Mesothelial cell of epicardium (in vitro differentiated cells): Measurements from ENCODE around the gene OOSP4A. TPM values are rescaled to one million over a fixed set of nuclear protein-coding genes. Genes with fewer than 3 reads are reported as not detected.

Experiments used
- DNase-seq, 2 experiments: peaks; one replicate each; pipeline ENCODE4 v3.0.0; 2021; ENCODE audit warnings: low spot score in 2 of 2; ENCODE audit not compliant: unreplicated experiment in 2 of 2
- H3K27ac Mint-ChIP-seq: 2 replicates; pipeline ENCODE4 v1.8.0; 2021; ENCODE audit warnings: mixed read lengths
- H3K27me3 Mint-ChIP-seq: 2 replicates; pipeline ENCODE4 v1.8.0; 2021; ENCODE audit warnings: low read depth, mixed read lengths
- H3K36me3 Mint-ChIP-seq: 2 replicates; pipeline ENCODE4 v1.8.0; 2021; ENCODE audit warnings: mixed read lengths
- H3K4me1 Mint-ChIP-seq: 2 replicates; pipeline ENCODE4 v1.8.0; 2021; ENCODE audit warnings: mixed read lengths
- H3K4me3 Mint-ChIP-seq: 2 replicates; pipeline ENCODE4 v1.8.0; 2021; ENCODE audit warnings: mild to moderate bottlenecking, moderate library complexity, mixed read lengths
- H3K9me3 Mint-ChIP-seq: 2 replicates; pipeline ENCODE4 v1.8.0; 2021; ENCODE audit warnings: mixed read lengths
- CTCF ChIP-seq: fragments of 200-600 bp; sonication (generic); IDR thresholded peaks from one replicate; pipeline ENCODE4 v1.5.0; 2021; ENCODE audit warnings: antibody characterized with exemption; ENCODE audit not compliant: unreplicated experiment
- total RNA-seq: library from RNA; stranded (reverse); gene quantifications from 3 replicates; pipeline ENCODE4 v1.2.1, GENCODE V29; 2021

OOSP4A gene
- total RNA-seq, 1 donor from 2014 or later, result not detected

GRCh38 chr11:59938718-59939117 lies 25.1 kb upstream of the OOSP4A start:
- Mint-ChIP-seq H3K36me3 (no peaks in the 10 kb centered on the region), H3K4me1 (no peaks in the 10 kb centered on the region), H3K27ac (no peak overlapping the region), H3K27me3 (no peaks in the 10 kb centered on the region), H3K9me3 (no peaks in the 10 kb centered on the region), H3K4me3 (no peak overlapping the region)
- no peak for DNase-seq
- TF ChIP-seq CTCF, result no peak

- no peak overlapping the region for H3K4me3 Mint-ChIP-seq
- no peaks in the 10 kb centered on the region for H3K9me3 Mint-ChIP-seq
- no peaks in the 10 kb centered on the region for H3K36me3 Mint-ChIP-seq
- DNase-seq, result no peak
- no peak overlapping the region for H3K27ac Mint-ChIP-seq
- H3K4me1 Mint-ChIP-seq, result no peaks in the 10 kb centered on the region
- TF ChIP-seq CTCF, result no peak
- H3K27me3 Mint-ChIP-seq, result no peaks in the 10 kb centered on the region
Measured at GRCh38 chr11:59939482-59939881, 24.4 kb upstream of the OOSP4A start.

GRCh38 chr11:59941091-59941490 lies 22.7 kb upstream of the OOSP4A start:
- no peak for TF ChIP-seq CTCF
- H3K36me3 Mint-ChIP-seq, result no peaks in the 10 kb centered on the region
- H3K4me1 Mint-ChIP-seq, result no peaks in the 10 kb centered on the region
- H3K27me3 Mint-ChIP-seq, result no peaks in the 10 kb centered on the region
- no peaks in the 10 kb centered on the region for H3K9me3 Mint-ChIP-seq
- DNase-seq, result no peak
- H3K4me3 Mint-ChIP-seq, result no peak overlapping the region
- H3K27ac Mint-ChIP-seq, result no peak overlapping the region

GRCh38 chr11:59943997-59944714 lies 19.7 kb upstream of the OOSP4A start:
- H3K27ac Mint-ChIP-seq, result no peak overlapping the region
- H3K36me3 Mint-ChIP-seq, result no peaks in the 10 kb centered on the region
- H3K4me1 Mint-ChIP-seq, result no peaks in the 10 kb centered on the region
- no peak for DNase-seq
- TF ChIP-seq CTCF, result no peak
- no peaks in the 10 kb centered on the region for H3K9me3 Mint-ChIP-seq
- H3K4me3 Mint-ChIP-seq, result no peak overlapping the region
- H3K27me3 Mint-ChIP-seq, result peaks cover 2% of the 10 kb centered on the region

- Mint-ChIP-seq H3K27ac (no peak overlapping the region), H3K4me3 (no peak overlapping the region)
- TF ChIP-seq CTCF, result no peak
Measured at GRCh38 chr11:59944720-59945119, 19.1 kb upstream of the OOSP4A start.

More at GRCh38 chr11:59944720-59945119, 19.1 kb upstream of the OOSP4A start:
- no peaks in the 10 kb centered on the region for H3K36me3 Mint-ChIP-seq
- no peak for DNase-seq
- H3K27me3 Mint-ChIP-seq, result peaks cover 3% of the 10 kb centered on the region
- H3K9me3 Mint-ChIP-seq, result no peaks in the 10 kb centered on the region
- H3K4me1 Mint-ChIP-seq, result no peaks in the 10 kb centered on the region
